Hepatocyte (in vitro differentiated cells): ENCODE results near the gene TRIM17. TPM values are rescaled to one million over a fixed set of nuclear protein-coding genes. Genes with fewer than 3 reads are reported as not detected.

Experiments
- DNase-seq: peaks from one replicate; pipeline ENCODE4 v3.0.0-alpha.2; 2016; ENCODE audit warnings: low spot score
- H2AFZ ChIP-seq: fragments of 200-600 bp; sonication (generic); 2 replicates; pipeline ENCODE4 v1.6.0; 2016; ENCODE audit warnings: antibody characterized with exemption, mild to moderate bottlenecking
- H3K27ac ChIP-seq: fragments of 200-600 bp; sonication (generic); 2 replicates; pipeline ENCODE4 v1.5.1; 2016; ENCODE audit warnings: mild to moderate bottlenecking
- H3K27me3 ChIP-seq: fragments of 200-600 bp; sonication (generic); 2 replicates; pipeline ENCODE4 v1.6.1; 2016
- H3K36me3 ChIP-seq: fragments of 200-600 bp; sonication (generic); replicated peaks from 2 replicates; pipeline ENCODE4 v1.5.1; 2016; ENCODE audit warnings: low read depth; ENCODE audit not compliant: insufficient read depth
- H3K4me1 ChIP-seq: fragments of 200-600 bp; sonication (generic); 2 replicates; pipeline ENCODE4 v1.5.1; 2016; ENCODE audit warnings: mild to moderate bottlenecking, moderate library complexity; ENCODE audit not compliant: insufficient read depth
- H3K4me2 ChIP-seq: fragments of 200-600 bp; sonication (generic); 2 replicates; pipeline ENCODE4 v1.6.0; 2016
- H3K4me3 ChIP-seq: fragments of 200-600 bp; sonication (generic); 2 replicates; pipeline ENCODE4 v1.5.1; 2016; ENCODE audit warnings: mild to moderate bottlenecking
- H3K79me2 ChIP-seq: fragments of 200-600 bp; sonication (generic); 2 replicates; pipeline ENCODE4 v1.6.0; 2017; ENCODE audit warnings: mild to moderate bottlenecking
- H3K9me2 ChIP-seq: fragments of 200-600 bp; sonication (generic); replicated peaks from 2 replicates; pipeline ENCODE4 v1.6.0; 2017; ENCODE audit warnings: mild to moderate bottlenecking; ENCODE audit not compliant: insufficient read depth
- H3K9me3 ChIP-seq: fragments of 200-600 bp; sonication (generic); 2 replicates; pipeline ENCODE4 v1.5.1; 2016; ENCODE audit warnings: low read depth, mild to moderate bottlenecking
- H4K20me1 ChIP-seq: fragments of 200-600 bp; sonication (generic); 2 replicates; pipeline ENCODE4 v1.6.0; 2016; ENCODE audit warnings: mild to moderate bottlenecking; ENCODE audit not compliant: insufficient read depth, poor library complexity, severe bottlenecking
- EZH2 ChIP-seq: fragments of 200-600 bp; sonication (generic); IDR thresholded peaks from 2 replicates; pipeline ENCODE4 v1.6.1; 2016; ENCODE audit warnings: antibody characterized with exemption, mild to moderate bottlenecking, borderline replicate concordance
- EZH2phosphoT487 ChIP-seq: fragments of 200-600 bp; sonication (generic); IDR thresholded peaks from one replicate; pipeline ENCODE4 v1.6.1; 2018; ENCODE audit warnings: antibody characterized with exemption, mild to moderate bottlenecking, low read depth, moderate library complexity; ENCODE audit not compliant: unreplicated experiment, severe bottlenecking
- WGBS: methylation state at CpG from one replicate; pipeline ENCODE4 v1.1.6; 2016; ENCODE audit warnings: low lambda C conversion rate; ENCODE audit errors: missing lambda C conversion rate; 5-methylcytosine and 5-hydroxymethylcytosine counted together
- polyA plus RNA-seq: library from polyadenylated mRNA; unstranded; fragments of >200 nt; fragmentation: Nextera tagmentation; extraction: Ambion mirVana; gene quantifications from 2 replicates; pipeline ENCODE4 v1.2.1, GENCODE V29; 2016
- total RNA-seq: library from RNA; depleted of rRNA; stranded (reverse); fragments of >200 nt; gene quantifications from 2 replicates; pipeline ENCODE4 v1.2.3, GENCODE V29; 2014
- TF ChIP-seq, protein P1 (sequence below): fragments of 200-600 bp; sonication (generic); IDR thresholded peaks from 2 replicates; pipeline ENCODE4 v1.5.1; 2016; ENCODE audit warnings: antibody characterized with exemption, mild to moderate bottlenecking; ENCODE audit not compliant: poor library complexity

Gene TRIM17
- total and polyA plus RNA-seq, 2 experiments from 2014 or later = 2.4 to 7.3 TPM

GRCh38 chr1:228403231-228403631 lies 13.4 kb downstream of the TRIM17 start:
- H3K9me3 ChIP-seq = no peaks in the 10 kb centered on the region
- no peaks in the 10 kb centered on the region for H3K27me3 ChIP-seq
- peaks cover 40% of the 10 kb centered on the region for H4K20me1 ChIP-seq
- peaks cover 18% of the 10 kb centered on the region for H3K4me1 ChIP-seq
- H3K36me3 ChIP-seq = no peaks in the 10 kb centered on the region
- H3K9me2 ChIP-seq = no peaks in the 10 kb centered on the region
- H3K27ac ChIP-seq = no peak overlapping the region
- no peak overlapping the region for H2AFZ ChIP-seq
- no peak overlapping the region for H3K4me3 ChIP-seq
- no peak for DNase-seq
- 97% methylated on average over 9 of the region's 9 CpGs for WGBS
- TF ChIP-seq EZH2phosphoT487 (no peak), EZH2 (no peak)
- TF ChIP-seq, protein P1, sequence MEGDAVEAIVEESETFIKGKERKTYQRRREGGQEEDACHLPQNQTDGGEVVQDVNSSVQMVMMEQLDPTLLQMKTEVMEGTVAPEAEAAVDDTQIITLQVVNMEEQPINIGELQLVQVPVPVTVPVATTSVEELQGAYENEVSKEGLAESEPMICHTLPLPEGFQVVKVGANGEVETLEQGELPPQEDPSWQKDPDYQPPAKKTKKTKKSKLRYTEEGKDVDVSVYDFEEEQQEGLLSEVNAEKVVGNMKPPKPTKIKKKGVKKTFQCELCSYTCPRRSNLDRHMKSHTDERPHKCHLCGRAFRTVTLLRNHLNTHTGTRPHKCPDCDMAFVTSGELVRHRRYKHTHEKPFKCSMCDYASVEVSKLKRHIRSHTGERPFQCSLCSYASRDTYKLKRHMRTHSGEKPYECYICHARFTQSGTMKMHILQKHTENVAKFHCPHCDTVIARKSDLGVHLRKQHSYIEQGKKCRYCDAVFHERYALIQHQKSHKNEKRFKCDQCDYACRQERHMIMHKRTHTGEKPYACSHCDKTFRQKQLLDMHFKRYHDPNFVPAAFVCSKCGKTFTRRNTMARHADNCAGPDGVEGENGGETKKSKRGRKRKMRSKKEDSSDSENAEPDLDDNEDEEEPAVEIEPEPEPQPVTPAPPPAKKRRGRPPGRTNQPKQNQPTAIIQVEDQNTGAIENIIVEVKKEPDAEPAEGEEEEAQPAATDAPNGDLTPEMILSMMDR = no peak
- H3K79me2 ChIP-seq = peaks cover 64% of the 10 kb centered on the region
- H3K4me2 ChIP-seq = no peak overlapping the region

- Histone ChIP-seq H3K4me2 (no peak overlapping the region), H3K9me3 (no peaks in the 10 kb centered on the region), H2AFZ (no peak overlapping the region), H3K4me1 (peaks cover 14% of the 10 kb centered on the region), H4K20me1 (peaks cover 40% of the 10 kb centered on the region), H3K9me2 (no peaks in the 10 kb centered on the region), H3K27ac (no peak overlapping the region), H3K4me3 (no peak overlapping the region), H3K79me2 (peaks cover 58% of the 10 kb centered on the region), H3K27me3 (no peaks in the 10 kb centered on the region), H3K36me3 (no peaks in the 10 kb centered on the region)
- TF ChIP-seq EZH2phosphoT487 = no peak
- no peak for TF ChIP-seq EZH2
- TF ChIP-seq, protein P1 = no peak
- no peak for DNase-seq
- WGBS = 94% methylated on average over 5 of the region's 5 CpGs
Observed at GRCh38 chr1:228402641-228403025, 14.0 kb downstream of the TRIM17 start.

DNA sequence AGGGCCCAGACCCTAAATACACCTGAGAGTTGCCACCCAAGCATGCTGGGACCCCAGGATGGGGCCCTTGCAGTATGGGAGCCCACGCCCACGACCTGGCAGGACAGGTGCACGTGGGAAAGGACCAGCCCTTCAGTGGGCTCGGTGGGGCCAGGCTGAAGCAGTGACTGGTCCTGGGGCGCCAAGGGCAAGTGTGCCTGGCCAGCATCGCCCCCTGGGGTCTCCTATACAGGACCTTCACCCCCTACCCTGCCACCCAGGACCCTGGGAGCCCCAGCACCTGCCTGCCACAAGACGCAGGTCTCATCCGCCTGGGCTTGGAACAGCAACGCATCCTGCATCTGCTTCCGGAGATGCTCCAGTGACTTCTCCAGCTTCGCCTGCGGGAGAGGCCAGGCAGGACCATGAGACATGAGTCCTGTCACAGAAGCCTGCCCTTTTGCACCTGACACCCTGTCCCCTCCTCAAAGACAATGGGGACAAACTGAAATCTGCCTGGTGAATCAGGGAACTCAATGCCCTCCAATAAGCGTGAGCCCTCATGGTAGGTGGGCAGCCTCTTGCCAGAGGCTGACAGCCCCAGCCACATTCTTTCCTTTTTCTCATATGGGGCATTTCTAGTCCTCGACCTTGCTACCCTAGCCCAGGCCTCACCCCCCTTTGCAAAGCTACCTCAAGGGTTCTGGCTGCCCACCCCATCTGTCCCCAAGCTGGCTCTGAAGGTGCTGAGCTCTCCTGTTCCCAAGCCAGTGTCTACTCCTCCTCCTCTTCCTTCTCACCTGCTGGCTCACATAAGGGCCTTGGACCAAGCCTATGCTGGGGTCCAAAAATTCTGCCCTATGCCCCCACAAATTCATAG lies 14.7 kb downstream of the TRIM17 start:
- Histone ChIP-seq H3K4me2 (no peak overlapping the region), H3K36me3 (no peaks in the 10 kb centered on the region), H3K4me1 (peaks cover 9% of the 10 kb centered on the region), H3K9me2 (no peaks in the 10 kb centered on the region), H2AFZ (no peak overlapping the region), H3K27me3 (no peaks in the 10 kb centered on the region), H4K20me1 (peaks cover 40% of the 10 kb centered on the region), H3K4me3 (no peak overlapping the region), H3K9me3 (no peaks in the 10 kb centered on the region), H3K27ac (no peak overlapping the region), H3K79me2 (peaks cover 54% of the 10 kb centered on the region)
- WGBS = 94% methylated on average over 14 of the region's 14 CpGs
- no peak for DNase-seq
- no peak for TF ChIP-seq EZH2phosphoT487
- TF ChIP-seq EZH2 = no peak
- TF ChIP-seq, protein P1 = no peak
